OCI-LY7 (cell line): ENCODE results near the gene C2CD5. TPM values are rescaled to one million over a fixed set of nuclear protein-coding genes. Genes with fewer than 3 reads are reported as not detected.

ENCODE experiments used
- BruUV-seq: library from RNA; stranded (reverse); fragments of 400-500 nt; replicated peaks from 2 replicates; lab custom pipeline; 2021; lab: Mats Ljungman, UMichigan
- CTCF ChIA-PET: fragments of 300-600 bp; sonication (Branson Sonifier 250); formaldehyde crosslinking; loops from one replicate; lab custom pipeline; 2022; ENCODE audit warnings: antibody characterized with exemption; ENCODE audit not compliant: unreplicated experiment; lab: Charles Lee
- POLR2A ChIA-PET: fragments of 300-600 bp; sonication (Branson Sonifier 250); formaldehyde crosslinking; loops from one replicate; lab custom pipeline; 2022; ENCODE audit warnings: antibody characterized with exemption; lab: Charles Lee
- DNase-seq: peaks from one replicate; pipeline ENCODE4 v3.0.0-alpha.2; 2015; ENCODE audit warnings: low spot score
- H2AFZ ChIP-seq: fragments of 200-600 bp; sonication (generic), shearing (Covaris generic); 2 replicates; pipeline ENCODE4 v1.6.1; 2014; ENCODE audit warnings: mild to moderate bottlenecking, antibody characterized with exemption, low read length, moderate library complexity
- H3K27ac ChIP-seq: fragments of 200-600 bp; sonication (generic); 2 replicates; pipeline ENCODE4 v1.5.1; 2014; ENCODE audit warnings: mixed run types, low read depth, mild to moderate bottlenecking, moderate library complexity, low read length, inconsistent platforms; ENCODE audit not compliant: poor library complexity, severe bottlenecking
- H3K36me3 ChIP-seq: fragments of 200-600 bp; sonication (generic); 2 replicates; pipeline ENCODE4 v1.6.1; 2014; ENCODE audit warnings: mild to moderate bottlenecking, antibody characterized with exemption, low read length, moderate library complexity, mixed read lengths; ENCODE audit not compliant: insufficient read depth
- H3K4me1 ChIP-seq: fragments of 200-600 bp; sonication (generic); 2 replicates; pipeline ENCODE4 v1.5.1; 2014; ENCODE audit warnings: mild to moderate bottlenecking, low read length; ENCODE audit not compliant: insufficient read depth, poor library complexity, severe bottlenecking
- H3K4me2 ChIP-seq: fragments of 200-600 bp; sonication (generic); 2 replicates; pipeline ENCODE4 v1.6.1; 2014; ENCODE audit warnings: mild to moderate bottlenecking, low read length
- H3K4me3 ChIP-seq: fragments of 200-600 bp; sonication (generic); 2 replicates; pipeline ENCODE4 v1.5.1; 2014; ENCODE audit warnings: mild to moderate bottlenecking, low read depth, low read length; ENCODE audit not compliant: poor library complexity, severe bottlenecking
- H3K79me2 ChIP-seq: fragments of 200-600 bp; sonication (generic); 2 replicates; pipeline ENCODE4 v1.6.1; 2016; ENCODE audit warnings: low read depth, mild to moderate bottlenecking, low read length, moderate library complexity, mixed read lengths; ENCODE audit not compliant: insufficient read depth
- H3K9me2 ChIP-seq: fragments of 200-600 bp; sonication (generic); 2 replicates; pipeline ENCODE4 v1.6.1; 2016; ENCODE audit warnings: mild to moderate bottlenecking, low read length, mixed read lengths; ENCODE audit not compliant: insufficient read depth
- H3K9me3 ChIP-seq: fragments of 200-600 bp; sonication (generic); 2 replicates; pipeline ENCODE4 v1.6.1; 2014; ENCODE audit warnings: mild to moderate bottlenecking, mixed run types, low read length, mixed read lengths
- H4K20me1 ChIP-seq: fragments of 200-600 bp; sonication (generic); 2 replicates; pipeline ENCODE4 v1.6.1; 2014; ENCODE audit warnings: mild to moderate bottlenecking, antibody characterized with exemption, low read length, moderate library complexity, mixed read lengths; ENCODE audit not compliant: insufficient read depth
- CTCF ChIP-seq: fragments of 200-600 bp; sonication (generic); conservative IDR thresholded peaks from 2 replicates; pipeline ENCODE4 v1.5.1; 2014; ENCODE audit warnings: mild to moderate bottlenecking, antibody characterized with exemption, low read length, moderate library complexity, mixed read lengths
- EZH2phosphoT487 ChIP-seq: fragments of 200-600 bp; sonication (generic); IDR thresholded peaks from 2 replicates; pipeline ENCODE4 v1.6.1; 2018; ENCODE audit warnings: low read depth, borderline replicate concordance, mild to moderate bottlenecking, mixed run types, antibody characterized with exemption, low read length, moderate library complexity, mixed read lengths
- intact Hi-C: fragments of 100-400 bp; cut with micrococcal nuclease; formaldehyde crosslinking; loops from one replicate; pipeline ENCODE4 v1.10.0; 2022; ENCODE audit not compliant: unreplicated experiment
- total RNA-seq, 2 experiments: library from RNA; depleted of rRNA in 1 of 2; stranded (reverse); fragments of >200 nt in 1 of 2; shearing (Covaris generic) in 1 of 2; gene quantifications; 2 replicates each; pipeline ENCODE4 v1.2.3, GENCODE V29; 2014 to 2022

Gene C2CD5
- total RNA-seq, 2 experiments from 2014 or later, result 28.4 to 50.2 TPM

GRCh38 chr12:22413592-22413991 is 130.8 kb downstream of the C2CD5 start:
- no peak for TF ChIP-seq CTCF
- TF ChIP-seq EZH2phosphoT487, result no peak
- intact Hi-C loops, result no loop called here
- Histone ChIP-seq H3K4me3 (no peak overlapping the region), H2AFZ (no peak overlapping the region), H3K4me1 (no peaks in the 10 kb centered on the region), H3K4me2 (no peak overlapping the region), H3K9me2 (no peaks in the 10 kb centered on the region), H3K9me3 (no peaks in the 10 kb centered on the region), H4K20me1 (no peaks in the 10 kb centered on the region), H3K27ac (no peak overlapping the region), H3K36me3 (no peaks in the 10 kb centered on the region), H3K79me2 (no peaks in the 10 kb centered on the region)
- POLR2A ChIA-PET, result no interaction called here
- CTCF ChIA-PET, result no interaction called here
- DNase-seq, result no peak
- no TSS peak for BruUV-seq

- Histone ChIP-seq H3K9me2 (no peaks in the 10 kb centered on the region), H3K4me2 (no peak overlapping the region), H3K9me3 (no peaks in the 10 kb centered on the region), H2AFZ (no peak overlapping the region), H3K4me1 (no peaks in the 10 kb centered on the region), H3K79me2 (no peaks in the 10 kb centered on the region), H3K27ac (no peak overlapping the region), H4K20me1 (no peaks in the 10 kb centered on the region), H3K36me3 (no peaks in the 10 kb centered on the region), H3K4me3 (no peak overlapping the region)
- ChIA-PET CTCF (no interaction called here), POLR2A (interaction anchor here (0.7 kb wide), 2 partner anchors 31 to 205 kb away, joined by 3 to 5 read pairs; no protein-coding TSS in a partner anchor)
- TF ChIP-seq CTCF, result no peak
- TF ChIP-seq EZH2phosphoT487, result no peak
- BruUV-seq, result no TSS peak
- intact Hi-C loops, result no loop called here
- no peak for DNase-seq
Measured at GRCh38 chr12:22412581-22412980, 131.8 kb downstream of the C2CD5 start.

- Histone ChIP-seq H3K9me3 (no peaks in the 10 kb centered on the region), H3K9me2 (no peaks in the 10 kb centered on the region), H2AFZ (no peak overlapping the region), H3K4me3 (no peak overlapping the region), H3K27ac (no peak overlapping the region), H3K4me1 (no peaks in the 10 kb centered on the region), H3K79me2 (no peaks in the 10 kb centered on the region), H3K36me3 (no peaks in the 10 kb centered on the region), H3K4me2 (no peak overlapping the region), H4K20me1 (no peaks in the 10 kb centered on the region)
- no peak for DNase-seq
- TF ChIP-seq CTCF (no peak), EZH2phosphoT487 (no peak)
- ChIA-PET POLR2A (interaction anchor here (0.6 to 0.7 kb wide), 3 partner anchors 61 to 756 kb away, joined by 5 to 11 read pairs (median 7); no protein-coding TSS in a partner anchor), CTCF (no interaction called here)
- intact Hi-C loops, result no loop called here
- no TSS peak for BruUV-seq
Measured at GRCh38 chr12:22410486-22410885, 133.9 kb downstream of the C2CD5 start.
